ENCODE data around the gene GP1BB.
"Not testable (repeated sequence)": the region's sequence is repeated elsewhere in the genome, so short reads cannot be mapped to it uniquely, and the experiment has no call there.

GP1BB gene

GRCh38 chr22:19693981-19694670, 29.2 kb upstream of the GP1BB start:
- no peak for DNase-seq

GRCh38 chr22:19694696-19695095, 28.6 kb upstream of the GP1BB start:
- DNase-seq, result no peak

- no peak for DNase-seq
These were observed 26.6 kb upstream of the GP1BB start for GRCh38 chr22:19696504-19697276.

GRCh38 chr22:19697871-19698270, 25.5 kb upstream of the GP1BB start:
- not testable (repeated sequence) for DNase-seq

GRCh38 chr22:19700790-19701419, 22.4 kb upstream of the GP1BB start:
- no peak for DNase-seq

GRCh38 chr22:19701420-19702145, 21.8 kb upstream of the GP1BB start:
- no peak for DNase-seq

GRCh38 chr22:19703869-19704268, 19.5 kb upstream of the GP1BB start:
- DNase-seq, result no peak

- no peak for DNase-seq
These were observed 18.9 kb upstream of the GP1BB start for GRCh38 chr22:19704355-19705015.

- no peak for DNase-seq
These were observed 18.0 kb upstream of the GP1BB start for GRCh38 chr22:19705181-19705934.

GRCh38 chr22:19706661-19707151, 16.6 kb upstream of the GP1BB start:
- no peak for DNase-seq

- DNase-seq, result no peak
These were observed 15.7 kb upstream of the GP1BB start for GRCh38 chr22:19707347-19708290.

- no peak for DNase-seq
These were observed 14.9 kb upstream of the GP1BB start for GRCh38 chr22:19708321-19709011.

- no peak for DNase-seq
These were observed 14.1 kb upstream of the GP1BB start for GRCh38 chr22:19709063-19709769.

GRCh38 chr22:19710020-19710768, 13.1 kb upstream of the GP1BB start:
- DNase-seq, result no peak

- DNase-seq, result no peak
These were observed 12.6 kb upstream of the GP1BB start for GRCh38 chr22:19710769-19711106.

- no peak for DNase-seq
These were observed 10.1 kb upstream of the GP1BB start for GRCh38 chr22:19713245-19713644.

- DNase-seq, result no peak
These were observed 9.6 kb upstream of the GP1BB start for GRCh38 chr22:19713650-19714311.
